ENCODE measurements around the gene SLC24A1. TPM values are rescaled to one million over a fixed set of nuclear protein-coding genes. Genes with fewer than 3 reads are reported as not detected.

The SLC24A1 gene
- polyA plus RNA-seq, 1 donor (not counting 4 experiments of a cell fraction or from before 2014, with no cell fraction given) = 4.0 TPM

DNA sequence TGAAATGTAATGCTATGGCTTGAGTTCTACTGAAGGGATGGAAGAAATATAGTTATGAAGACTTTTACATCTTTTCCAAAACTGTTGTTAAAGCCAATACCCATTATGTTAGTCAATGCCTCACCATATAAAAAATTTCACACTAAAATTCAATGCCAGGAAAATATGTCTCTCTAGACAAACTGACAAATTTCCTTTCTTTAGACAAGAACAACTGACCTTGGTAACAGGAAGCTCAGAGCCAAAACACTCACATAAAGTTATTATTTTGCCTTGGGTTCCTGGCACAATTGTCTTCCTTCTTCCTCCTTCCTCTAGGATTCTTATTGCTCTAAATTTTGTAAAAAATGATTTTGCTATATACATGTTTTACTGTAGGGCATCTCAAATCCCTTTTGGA, 37.5 kb upstream of the SLC24A1 start:
- no peak for DNase-seq (ENCODE audit: low read depth, low spot score)
- peaks cover 12 to 45% of the 10 kb centered on the region in 2 experiments for H3K36me3 ChIP-seq (ENCODE audit: control insufficient read depth in 2 of 2, extremely low read depth in 1 of 2, insufficient read depth in 2 of 2, low read length in 2 of 2)
- H3K79me2 ChIP-seq (ENCODE audit: control insufficient read depth, insufficient read depth, low read length) = no peaks in the 10 kb centered on the region
- no peak overlapping the region for H3K27ac ChIP-seq (ENCODE audit: control insufficient read depth, insufficient read depth, low read length)
- H3K4me3 ChIP-seq (ENCODE audit: control insufficient read depth in 2 of 3, extremely low read depth in 1 of 3, insufficient read depth in 2 of 3, low read depth in 1 of 3, low read length in 3 of 3) = no peak overlapping the region
- H3K9ac ChIP-seq (ENCODE audit: control insufficient read depth, extremely low read depth, insufficient read depth, low read length) = no peak overlapping the region
- no peak overlapping the region for H3K4me2 ChIP-seq (ENCODE audit: control insufficient read depth, extremely low read depth, insufficient read depth, low read depth, low read length)
- no peaks in the 10 kb centered on the region for H3K9me3 ChIP-seq (ENCODE audit: control insufficient read depth, low read depth, low read length)
- H3K9me1 ChIP-seq (ENCODE audit: control insufficient read depth, extremely low read depth, insufficient read depth, low read length) = no peaks in the 10 kb centered on the region
- no peak for FAIRE-seq
- no peaks in the 10 kb centered on the region for H4K20me1 ChIP-seq (ENCODE audit: control insufficient read depth, extremely low read depth, insufficient read depth, low read length)
- TF ChIP-seq, protein P1, sequence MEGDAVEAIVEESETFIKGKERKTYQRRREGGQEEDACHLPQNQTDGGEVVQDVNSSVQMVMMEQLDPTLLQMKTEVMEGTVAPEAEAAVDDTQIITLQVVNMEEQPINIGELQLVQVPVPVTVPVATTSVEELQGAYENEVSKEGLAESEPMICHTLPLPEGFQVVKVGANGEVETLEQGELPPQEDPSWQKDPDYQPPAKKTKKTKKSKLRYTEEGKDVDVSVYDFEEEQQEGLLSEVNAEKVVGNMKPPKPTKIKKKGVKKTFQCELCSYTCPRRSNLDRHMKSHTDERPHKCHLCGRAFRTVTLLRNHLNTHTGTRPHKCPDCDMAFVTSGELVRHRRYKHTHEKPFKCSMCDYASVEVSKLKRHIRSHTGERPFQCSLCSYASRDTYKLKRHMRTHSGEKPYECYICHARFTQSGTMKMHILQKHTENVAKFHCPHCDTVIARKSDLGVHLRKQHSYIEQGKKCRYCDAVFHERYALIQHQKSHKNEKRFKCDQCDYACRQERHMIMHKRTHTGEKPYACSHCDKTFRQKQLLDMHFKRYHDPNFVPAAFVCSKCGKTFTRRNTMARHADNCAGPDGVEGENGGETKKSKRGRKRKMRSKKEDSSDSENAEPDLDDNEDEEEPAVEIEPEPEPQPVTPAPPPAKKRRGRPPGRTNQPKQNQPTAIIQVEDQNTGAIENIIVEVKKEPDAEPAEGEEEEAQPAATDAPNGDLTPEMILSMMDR (optimal IDR thresholded peaks at IDR 0.05 in 1 of 3, IDR thresholded peaks at IDR 0.05 in 1 of 3, conservative IDR thresholded peaks at IDR 0.05 in 1 of 3; ENCODE audit: extremely low read depth in 1 of 3, insufficient read depth in 2 of 3, low read length in 3 of 3) = no peak
- TF ChIP-seq EZH2 (IDR thresholded peaks at IDR 0.05; ENCODE audit: low read length) = no peak
- no peak overlapping the region for H2AFZ ChIP-seq (ENCODE audit: control insufficient read depth, low read length)
- H3K27me3 ChIP-seq (ENCODE audit: control insufficient read depth, extremely low read depth, insufficient read depth, low read length) = no peaks in the 10 kb centered on the region
- no peaks in the 10 kb centered on the region for H3K4me1 ChIP-seq (ENCODE audit: control insufficient read depth, extremely low read depth, insufficient read depth, low read length)
- dilution Hi-C loops (cut with MboI; ENCODE audit: extremely low pct_ligation_motif_present, low sequenced_read_pairs) = no loop called here

DNA sequence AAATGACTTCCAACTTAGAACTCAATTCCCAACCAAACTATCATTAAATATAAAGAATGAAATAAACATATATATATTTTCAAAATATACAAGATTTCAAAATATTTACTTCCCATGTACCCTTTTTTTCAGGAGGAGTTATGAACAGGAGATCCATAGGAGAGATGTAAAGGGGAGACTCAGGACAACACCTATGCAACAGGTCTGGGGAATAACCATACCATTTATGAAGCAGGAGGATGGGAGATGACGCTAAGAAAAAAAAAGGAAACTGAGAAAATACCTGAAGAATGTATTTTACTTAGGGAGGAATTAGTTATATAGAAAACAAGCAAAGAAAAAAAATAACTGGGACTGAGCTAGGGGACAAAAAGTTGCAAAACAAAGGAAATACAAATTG, 34.6 kb upstream of the SLC24A1 start:
- Histone ChIP-seq H3K9me1 (ENCODE audit: control insufficient read depth, extremely low read depth, insufficient read depth, low read length) (no peaks in the 10 kb centered on the region), H3K79me2 (ENCODE audit: control insufficient read depth, insufficient read depth, low read length) (no peaks in the 10 kb centered on the region), H3K4me1 (ENCODE audit: control insufficient read depth, extremely low read depth, insufficient read depth, low read length) (no peaks in the 10 kb centered on the region), H2AFZ (ENCODE audit: control insufficient read depth, low read length) (no peak overlapping the region), H3K4me2 (ENCODE audit: control insufficient read depth, extremely low read depth, insufficient read depth, low read depth, low read length) (no peak overlapping the region), H3K9me3 (ENCODE audit: control insufficient read depth, low read depth, low read length) (no peaks in the 10 kb centered on the region), H4K20me1 (ENCODE audit: control insufficient read depth, extremely low read depth, insufficient read depth, low read length) (no peaks in the 10 kb centered on the region), H3K36me3 (ENCODE audit: control insufficient read depth in 2 of 2, extremely low read depth in 1 of 2, insufficient read depth in 2 of 2, low read length in 2 of 2) (peaks cover 16 to 33% of the 10 kb centered on the region in 2 experiments), H3K27ac (ENCODE audit: control insufficient read depth, insufficient read depth, low read length) (no peak overlapping the region), H3K4me3 (ENCODE audit: control insufficient read depth in 2 of 3, extremely low read depth in 1 of 3, insufficient read depth in 2 of 3, low read depth in 1 of 3, low read length in 3 of 3) (no peak overlapping the region), H3K9ac (ENCODE audit: control insufficient read depth, extremely low read depth, insufficient read depth, low read length) (no peak overlapping the region), H3K27me3 (ENCODE audit: control insufficient read depth, extremely low read depth, insufficient read depth, low read length) (no peaks in the 10 kb centered on the region)
- no peak for DNase-seq (ENCODE audit: low read depth, low spot score)
- dilution Hi-C loops (cut with MboI; ENCODE audit: extremely low pct_ligation_motif_present, low sequenced_read_pairs) = no loop called here
- no peak for FAIRE-seq
- TF ChIP-seq, protein P1 (optimal IDR thresholded peaks at IDR 0.05 in 1 of 3, IDR thresholded peaks at IDR 0.05 in 1 of 3, conservative IDR thresholded peaks at IDR 0.05 in 1 of 3; ENCODE audit: extremely low read depth in 1 of 3, insufficient read depth in 2 of 3, low read length in 3 of 3) = no peak
- TF ChIP-seq EZH2 (IDR thresholded peaks at IDR 0.05; ENCODE audit: low read length) = no peak

All from keratinocyte (primary cell).